Smooth muscle cell (in vitro differentiated cells): ENCODE results near the gene KIAA1217. TPM values are rescaled to one million over a fixed set of nuclear protein-coding genes. Genes with fewer than 3 reads are reported as not detected.

ENCODE experiments used
- DNase-seq: peaks from one replicate; lab custom pipeline; 2025; ENCODE audit not compliant: unreplicated experiment; lab: John Stamatoyannopoulos, UW
- H2AFZ ChIP-seq: fragments of 200-600 bp; sonication (generic); 2 replicates; pipeline ENCODE4 v1.6.0; 2016; ENCODE audit warnings: antibody characterized with exemption, low read depth, mild to moderate bottlenecking
- H3F3A ChIP-seq: fragments of 200-600 bp; sonication (generic); 2 replicates; pipeline ENCODE4 v1.6.0; 2017; ENCODE audit warnings: antibody characterized with exemption, low read depth
- H3K27ac ChIP-seq: fragments of 200-600 bp; sonication (generic); 2 replicates; pipeline ENCODE4 v1.5.1; 2016; ENCODE audit warnings: low read depth, mild to moderate bottlenecking
- H3K27me3 ChIP-seq: fragments of 200-600 bp; sonication (generic); 2 replicates; pipeline ENCODE4 v1.6.1; 2016; ENCODE audit warnings: low read depth, mild to moderate bottlenecking
- H3K36me3 ChIP-seq: fragments of 200-600 bp; sonication (generic); 2 replicates; pipeline ENCODE4 v1.5.1; 2016; ENCODE audit warnings: low read depth
- H3K4me1 ChIP-seq: fragments of 200-600 bp; sonication (generic); 2 replicates; pipeline ENCODE4 v1.5.1; 2016; ENCODE audit warnings: low read depth
- H3K4me2 ChIP-seq: fragments of 200-600 bp; sonication (generic); 2 replicates; pipeline ENCODE4 v1.6.0; 2016; ENCODE audit warnings: mild to moderate bottlenecking
- H3K4me3 ChIP-seq: fragments of 200-600 bp; sonication (generic); 2 replicates; pipeline ENCODE4 v1.5.1; 2016; ENCODE audit warnings: mild to moderate bottlenecking
- H3K79me2 ChIP-seq: fragments of 200-600 bp; sonication (generic); 2 replicates; pipeline ENCODE4 v1.6.0; 2016; ENCODE audit warnings: low read depth, mild to moderate bottlenecking
- H3K9ac ChIP-seq: fragments of 200-600 bp; sonication (generic); 2 replicates; pipeline ENCODE4 v1.6.0; 2016; ENCODE audit warnings: low read depth
- H3K9me3 ChIP-seq: fragments of 200-600 bp; sonication (generic); replicated peaks from 2 replicates; pipeline ENCODE4 v1.5.1; 2016; ENCODE audit warnings: low read depth
- H4K20me1 ChIP-seq: fragments of 200-600 bp; sonication (generic); 2 replicates; pipeline ENCODE4 v1.6.0; 2016; ENCODE audit warnings: low read depth
- WGBS: methylation state at CpG from one replicate; pipeline ENCODE4 v1.1.7; 2016; ENCODE audit warnings: low lambda C conversion rate; 5-methylcytosine and 5-hydroxymethylcytosine counted together
- polyA plus RNA-seq: library from polyadenylated mRNA; unstranded; fragments of >200 nt; fragmentation: Nextera tagmentation; extraction: Ambion mirVana; gene quantifications from 2 replicates; pipeline ENCODE4 v1.2.1, GENCODE V29; 2016
- total RNA-seq: library from RNA; depleted of rRNA; stranded (reverse); fragments of >200 nt; gene quantifications from 2 replicates; pipeline ENCODE4 v1.2.3, GENCODE V29; 2014
- TF ChIP-seq, protein P1 (sequence below): fragments of 200-600 bp; sonication (generic); IDR thresholded peaks from 2 replicates; pipeline ENCODE4 v1.5.1; 2017; ENCODE audit warnings: borderline replicate concordance, mild to moderate bottlenecking, antibody characterized with exemption; ENCODE audit not compliant: insufficient read depth, poor library complexity, severe bottlenecking

Gene KIAA1217
- total and polyA plus RNA-seq, 2 experiments from 2014 or later: 43.3 to 68.8 TPM

DNA sequence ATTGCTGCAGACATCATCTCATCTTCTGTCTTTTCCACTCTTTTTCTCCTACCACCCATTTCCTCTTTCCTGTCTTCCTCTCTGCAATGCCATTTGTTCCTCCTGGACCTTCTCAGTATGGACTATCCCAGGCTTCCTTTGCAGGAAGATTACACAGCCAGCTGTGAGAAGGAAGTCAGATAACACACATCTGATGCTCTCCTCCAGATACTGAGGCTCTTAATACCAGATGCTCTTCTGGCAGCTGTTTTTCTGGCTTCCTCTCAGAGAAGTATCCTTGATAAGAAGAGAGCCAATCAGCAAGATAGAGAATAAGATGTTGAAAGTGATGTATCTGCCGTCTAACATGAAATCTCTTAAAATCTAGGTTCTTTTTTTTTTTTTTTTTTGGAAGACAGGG, 14.4 kb downstream of the KIAA1217 start:
- Histone ChIP-seq H3K4me3 (no peak overlapping the region), H3K36me3 (no peaks in the 10 kb centered on the region), H3K79me2 (no peaks in the 10 kb centered on the region), H3K27ac (no peak overlapping the region), H3K9ac (no peak overlapping the region), H3F3A (peaks cover 3% of the 10 kb centered on the region), H3K4me1 (no peaks in the 10 kb centered on the region), H3K4me2 (no peak overlapping the region), H3K9me3 (no peaks in the 10 kb centered on the region), H2AFZ (no peak overlapping the region), H3K27me3 (no peaks in the 10 kb centered on the region), H4K20me1 (no peaks in the 10 kb centered on the region)
- no peak for DNase-seq
- 12% methylated on average over 1 of the region's 1 CpG for WGBS
- TF ChIP-seq, protein P1, sequence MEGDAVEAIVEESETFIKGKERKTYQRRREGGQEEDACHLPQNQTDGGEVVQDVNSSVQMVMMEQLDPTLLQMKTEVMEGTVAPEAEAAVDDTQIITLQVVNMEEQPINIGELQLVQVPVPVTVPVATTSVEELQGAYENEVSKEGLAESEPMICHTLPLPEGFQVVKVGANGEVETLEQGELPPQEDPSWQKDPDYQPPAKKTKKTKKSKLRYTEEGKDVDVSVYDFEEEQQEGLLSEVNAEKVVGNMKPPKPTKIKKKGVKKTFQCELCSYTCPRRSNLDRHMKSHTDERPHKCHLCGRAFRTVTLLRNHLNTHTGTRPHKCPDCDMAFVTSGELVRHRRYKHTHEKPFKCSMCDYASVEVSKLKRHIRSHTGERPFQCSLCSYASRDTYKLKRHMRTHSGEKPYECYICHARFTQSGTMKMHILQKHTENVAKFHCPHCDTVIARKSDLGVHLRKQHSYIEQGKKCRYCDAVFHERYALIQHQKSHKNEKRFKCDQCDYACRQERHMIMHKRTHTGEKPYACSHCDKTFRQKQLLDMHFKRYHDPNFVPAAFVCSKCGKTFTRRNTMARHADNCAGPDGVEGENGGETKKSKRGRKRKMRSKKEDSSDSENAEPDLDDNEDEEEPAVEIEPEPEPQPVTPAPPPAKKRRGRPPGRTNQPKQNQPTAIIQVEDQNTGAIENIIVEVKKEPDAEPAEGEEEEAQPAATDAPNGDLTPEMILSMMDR: no peak

DNA sequence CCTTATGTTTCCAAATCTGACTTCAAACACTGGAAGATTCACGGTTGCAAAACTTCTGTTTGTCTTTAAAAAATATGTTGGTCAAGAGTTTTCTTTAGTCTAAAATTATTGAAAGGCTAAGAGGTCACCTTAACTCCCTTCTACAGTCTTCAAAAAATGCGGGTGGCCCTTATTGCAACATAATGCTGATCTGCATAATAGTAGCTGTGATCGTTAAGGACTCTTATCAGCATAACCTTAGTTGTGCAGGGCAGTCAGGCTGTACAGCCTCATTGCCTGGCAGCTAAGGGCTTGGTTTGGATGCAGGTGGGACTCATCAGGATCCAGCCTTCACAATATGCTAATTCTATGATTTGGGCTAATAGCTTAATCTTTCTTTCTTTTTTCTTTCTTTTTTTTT, 15.0 kb downstream of the KIAA1217 start:
- no peak for DNase-seq
- no peaks in the 10 kb centered on the region for H3K79me2 ChIP-seq
- TF ChIP-seq, protein P1: no peak
- H3K4me1 ChIP-seq: no peaks in the 10 kb centered on the region
- peaks cover 3% of the 10 kb centered on the region for H3F3A ChIP-seq
- no peaks in the 10 kb centered on the region for H3K36me3 ChIP-seq
- no peak overlapping the region for H3K4me3 ChIP-seq
- H2AFZ ChIP-seq: no peak overlapping the region
- no peak overlapping the region for H3K27ac ChIP-seq
- WGBS: 61% methylated on average over 3 of the region's 3 CpGs
- no peak overlapping the region for H3K9ac ChIP-seq
- H3K9me3 ChIP-seq: no peaks in the 10 kb centered on the region
- H3K27me3 ChIP-seq: no peaks in the 10 kb centered on the region
- no peak overlapping the region for H3K4me2 ChIP-seq
- H4K20me1 ChIP-seq: no peaks in the 10 kb centered on the region

DNA sequence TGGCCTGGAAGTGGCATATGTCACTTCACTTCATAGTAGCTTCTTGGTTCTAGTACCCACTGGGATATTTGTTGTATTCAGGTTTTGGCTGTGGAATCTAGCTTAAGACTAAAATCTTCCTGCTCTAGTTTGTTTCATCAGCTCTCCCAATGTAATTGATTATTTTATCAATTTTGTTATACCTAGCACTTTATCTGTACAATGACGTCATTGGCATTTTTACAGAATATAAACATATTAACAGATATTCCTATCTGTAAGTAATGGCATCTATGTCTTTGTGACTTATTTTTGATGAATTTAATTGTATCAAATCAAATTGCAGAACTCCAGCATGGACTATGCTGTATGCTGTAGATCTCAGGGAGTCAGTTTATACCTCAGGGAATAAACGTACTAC, 19.7 kb downstream of the KIAA1217 start:
- Histone ChIP-seq H3K27ac (no peak overlapping the region), H2AFZ (no peak overlapping the region), H4K20me1 (no peaks in the 10 kb centered on the region), H3K79me2 (no peaks in the 10 kb centered on the region), H3K9ac (no peak overlapping the region), H3K4me3 (no peak overlapping the region), H3K9me3 (no peaks in the 10 kb centered on the region), H3K4me1 (no peaks in the 10 kb centered on the region), H3K4me2 (no peak overlapping the region), H3K36me3 (no peaks in the 10 kb centered on the region), H3F3A (no peaks in the 10 kb centered on the region), H3K27me3 (no peaks in the 10 kb centered on the region)
- DNase-seq: no peak
- TF ChIP-seq, protein P1: no peak
- WGBS: 97% methylated on average over 2 of the region's 2 CpGs

DNA sequence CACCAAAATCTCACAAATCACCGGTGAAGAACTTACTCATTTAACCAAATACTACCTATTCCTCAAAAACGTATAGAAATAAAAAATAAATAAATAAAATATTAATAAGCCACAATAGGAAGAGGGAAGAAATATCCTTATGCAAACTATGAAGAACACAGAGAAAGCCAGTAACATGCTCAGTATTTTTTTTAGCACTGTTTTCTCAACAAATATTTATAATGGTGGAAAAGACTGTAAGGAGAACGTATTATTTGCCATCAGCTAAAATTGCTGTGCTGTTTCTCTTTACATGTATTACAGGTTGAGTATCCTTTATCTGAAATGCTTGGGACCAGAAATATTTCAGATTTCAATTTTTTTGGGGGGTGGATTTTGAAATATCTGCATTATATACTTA, 21.0 kb downstream of the KIAA1217 start:
- no peak overlapping the region for H2AFZ ChIP-seq
- H3K36me3 ChIP-seq: no peaks in the 10 kb centered on the region
- no peaks in the 10 kb centered on the region for H3K27me3 ChIP-seq
- H3K79me2 ChIP-seq: no peaks in the 10 kb centered on the region
- H3K27ac ChIP-seq: no peak overlapping the region
- H3K4me3 ChIP-seq: no peak overlapping the region
- TF ChIP-seq, protein P1: no peak
- H4K20me1 ChIP-seq: no peaks in the 10 kb centered on the region
- WGBS: 95% methylated on average over 3 of the region's 3 CpGs
- no peaks in the 10 kb centered on the region for H3K4me1 ChIP-seq
- H3K9me3 ChIP-seq: no peaks in the 10 kb centered on the region
- no peaks in the 10 kb centered on the region for H3F3A ChIP-seq
- no peak overlapping the region for H3K9ac ChIP-seq
- no peak overlapping the region for H3K4me2 ChIP-seq
- DNase-seq: no peak
